Fibroblast of mammary gland (primary cell): ENCODE measurements around the gene INHBA.

ENCODE experiments used
- DNase-seq: peaks from one replicate; pipeline ENCODE4 v3.0.0-alpha.2; 2010; ENCODE audit warnings: low read depth
- H3K4me3 ChIP-seq: 2 replicates; pipeline ENCODE4 v1.5.1; 2011; ENCODE audit warnings: low read depth, mild to moderate bottlenecking, low read length, moderate library complexity; ENCODE audit not compliant: control insufficient read depth
- TF ChIP-seq, protein P1 (sequence below): conservative IDR thresholded peaks from 2 replicates; pipeline ENCODE4 v1.5.1; 2011; ENCODE audit warnings: low read depth, low read length, inconsistent platforms; ENCODE audit not compliant: control insufficient read depth, insufficient read depth

The INHBA gene

DNA sequence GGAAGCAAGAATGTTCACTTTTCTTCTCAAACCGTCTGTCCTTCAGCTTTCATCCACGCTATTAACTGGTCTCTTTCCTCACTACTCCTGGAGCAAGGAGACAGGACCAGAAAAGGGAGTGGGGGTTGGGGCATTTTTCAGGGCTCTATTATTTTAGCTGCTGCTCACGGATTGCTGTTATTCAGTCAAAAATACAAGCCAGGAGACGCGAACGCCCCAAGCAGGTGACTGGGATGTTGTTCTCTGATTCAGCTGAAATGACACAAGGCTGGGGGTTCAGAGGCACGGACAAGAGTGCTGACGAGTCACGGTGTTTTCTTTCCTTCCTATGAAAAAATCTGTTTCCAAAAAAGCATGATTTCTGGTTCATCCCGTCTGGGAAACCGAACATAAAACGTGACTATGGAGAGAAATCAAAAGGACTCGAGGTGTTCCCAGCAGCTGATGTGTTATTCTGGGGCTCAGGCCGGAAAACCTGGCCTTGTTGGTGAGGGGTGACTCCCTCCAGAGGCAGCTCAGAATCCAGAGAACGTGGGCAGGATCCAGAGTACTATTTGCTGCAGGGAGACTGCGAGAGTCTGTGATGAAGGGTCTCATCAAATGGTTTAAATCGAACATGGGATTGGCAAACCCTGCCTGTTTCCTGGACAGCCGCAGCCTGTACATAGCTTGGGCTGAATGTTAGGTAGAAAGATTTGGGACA, 3.5 kb upstream of the INHBA start:
- no peak overlapping the region for H3K4me3 ChIP-seq
- TF ChIP-seq, protein P1, sequence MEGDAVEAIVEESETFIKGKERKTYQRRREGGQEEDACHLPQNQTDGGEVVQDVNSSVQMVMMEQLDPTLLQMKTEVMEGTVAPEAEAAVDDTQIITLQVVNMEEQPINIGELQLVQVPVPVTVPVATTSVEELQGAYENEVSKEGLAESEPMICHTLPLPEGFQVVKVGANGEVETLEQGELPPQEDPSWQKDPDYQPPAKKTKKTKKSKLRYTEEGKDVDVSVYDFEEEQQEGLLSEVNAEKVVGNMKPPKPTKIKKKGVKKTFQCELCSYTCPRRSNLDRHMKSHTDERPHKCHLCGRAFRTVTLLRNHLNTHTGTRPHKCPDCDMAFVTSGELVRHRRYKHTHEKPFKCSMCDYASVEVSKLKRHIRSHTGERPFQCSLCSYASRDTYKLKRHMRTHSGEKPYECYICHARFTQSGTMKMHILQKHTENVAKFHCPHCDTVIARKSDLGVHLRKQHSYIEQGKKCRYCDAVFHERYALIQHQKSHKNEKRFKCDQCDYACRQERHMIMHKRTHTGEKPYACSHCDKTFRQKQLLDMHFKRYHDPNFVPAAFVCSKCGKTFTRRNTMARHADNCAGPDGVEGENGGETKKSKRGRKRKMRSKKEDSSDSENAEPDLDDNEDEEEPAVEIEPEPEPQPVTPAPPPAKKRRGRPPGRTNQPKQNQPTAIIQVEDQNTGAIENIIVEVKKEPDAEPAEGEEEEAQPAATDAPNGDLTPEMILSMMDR, result no peak
- DNase-seq, result no peak

DNA sequence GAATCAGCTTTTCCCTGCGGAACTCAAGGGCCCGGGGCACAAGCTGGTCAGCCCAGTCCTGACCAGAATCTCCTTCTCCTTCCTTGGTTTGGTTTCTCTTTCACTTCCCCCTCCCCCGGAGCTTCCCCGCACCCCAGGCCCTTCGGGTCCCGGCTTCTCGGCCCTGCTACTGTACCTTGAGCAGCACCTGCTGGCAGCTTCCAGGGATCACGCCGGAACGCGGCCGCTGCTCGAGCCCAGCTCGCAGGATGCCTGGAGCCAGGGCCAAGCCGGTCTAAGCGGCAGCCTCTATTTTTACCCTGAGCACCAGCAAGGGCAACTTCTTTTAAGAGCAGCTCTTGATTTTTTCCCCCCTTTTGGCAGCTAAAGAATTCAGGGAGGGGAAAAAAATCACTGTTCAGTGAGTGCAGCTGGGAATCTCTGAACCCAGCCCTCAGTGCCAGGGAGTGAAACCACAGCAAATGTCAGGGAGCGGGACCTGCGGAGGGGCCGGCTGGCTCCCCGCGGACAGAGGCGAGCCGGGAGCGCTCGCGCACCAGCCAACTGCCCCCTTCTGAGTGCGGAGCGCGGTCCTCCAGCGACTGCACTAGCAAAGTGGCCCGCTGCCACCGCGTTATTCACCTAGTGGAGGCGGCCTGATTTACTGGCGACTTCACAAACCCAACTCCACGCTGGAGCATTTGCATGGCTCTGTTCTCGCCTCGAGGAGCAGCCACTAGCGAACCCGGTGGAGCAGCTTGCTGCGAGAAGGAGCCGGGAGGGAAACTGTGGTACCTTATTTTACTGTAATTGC, 2.4 kb upstream of the INHBA start:
- H3K4me3 ChIP-seq, result peak overlapping the region; percentile 57
- peak; percentile 88 for DNase-seq

DNA sequence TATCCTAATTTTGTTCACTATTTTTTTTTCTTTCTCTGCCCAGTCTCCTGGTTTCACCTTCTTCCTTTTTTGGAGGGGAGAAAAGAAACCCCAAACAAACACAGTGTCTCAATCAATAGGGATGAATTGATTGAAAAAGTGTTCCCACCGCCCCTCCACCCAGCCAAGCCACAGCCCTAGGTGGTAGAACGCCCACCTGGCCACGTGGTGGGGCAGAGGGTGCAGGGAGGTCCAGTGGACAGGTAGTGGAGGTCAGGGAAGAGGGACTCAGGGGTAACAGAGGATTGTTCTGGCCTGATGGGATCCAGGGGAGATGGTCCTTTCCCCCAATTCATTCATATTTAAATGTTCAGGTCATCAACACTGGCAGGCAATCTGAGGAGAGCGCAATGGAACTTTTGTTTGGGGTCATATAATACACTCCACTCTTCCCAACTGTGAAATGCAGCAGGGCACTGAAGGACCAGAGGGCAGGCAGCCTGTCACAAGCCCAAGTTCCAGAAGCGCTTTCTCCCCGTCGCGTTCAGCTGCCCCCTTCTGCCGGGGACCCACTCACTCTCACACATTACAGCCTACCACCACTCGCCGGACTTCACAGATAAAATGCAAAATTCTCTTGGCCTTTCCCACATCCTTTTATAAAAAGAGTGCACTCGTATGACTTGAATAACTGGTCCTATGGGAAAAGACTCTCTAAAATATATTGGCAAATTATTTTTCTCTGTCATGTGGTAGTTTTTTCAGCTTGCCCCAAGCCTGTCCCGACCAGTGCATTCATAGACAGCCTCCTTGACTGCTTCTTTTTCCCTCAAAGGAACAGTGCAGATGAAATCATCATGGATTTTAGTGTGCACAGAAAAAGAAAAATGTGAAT, 1.6 kb downstream of the INHBA start:
- peak overlapping the region; percentile 81 for H3K4me3 ChIP-seq
- TF ChIP-seq, protein P1, result no peak
- DNase-seq, result no peak

More for the DNA sequence above, 2.4 kb upstream of the INHBA start:
- TF ChIP-seq, protein P1, result peak; percentile 71

DNA sequence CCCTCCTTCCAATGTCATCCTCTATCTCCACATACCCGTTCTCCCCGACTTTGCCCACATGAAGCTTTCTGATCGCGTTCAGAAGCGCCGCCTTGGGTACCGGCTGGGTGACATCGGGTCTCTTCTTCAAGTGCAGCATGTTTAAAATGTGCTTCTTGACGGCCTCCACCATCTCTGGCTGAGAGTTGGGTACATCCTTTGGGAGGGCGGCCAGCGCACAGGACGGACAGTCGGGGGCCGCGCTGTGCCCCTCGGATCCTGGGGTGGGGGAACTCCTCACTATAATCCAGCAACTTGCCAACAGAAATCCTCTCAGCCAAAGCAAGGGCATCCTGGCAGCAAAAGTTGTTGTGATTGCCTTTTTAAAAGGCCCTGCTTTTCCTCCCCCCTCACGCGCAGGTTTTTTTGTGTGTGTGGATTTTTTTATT, 2.8 kb downstream of the INHBA start:
- TF ChIP-seq, protein P1, result no peak
- H3K4me3 ChIP-seq, result peak overlapping the region; percentile 81
- DNase-seq, result no peak

DNA sequence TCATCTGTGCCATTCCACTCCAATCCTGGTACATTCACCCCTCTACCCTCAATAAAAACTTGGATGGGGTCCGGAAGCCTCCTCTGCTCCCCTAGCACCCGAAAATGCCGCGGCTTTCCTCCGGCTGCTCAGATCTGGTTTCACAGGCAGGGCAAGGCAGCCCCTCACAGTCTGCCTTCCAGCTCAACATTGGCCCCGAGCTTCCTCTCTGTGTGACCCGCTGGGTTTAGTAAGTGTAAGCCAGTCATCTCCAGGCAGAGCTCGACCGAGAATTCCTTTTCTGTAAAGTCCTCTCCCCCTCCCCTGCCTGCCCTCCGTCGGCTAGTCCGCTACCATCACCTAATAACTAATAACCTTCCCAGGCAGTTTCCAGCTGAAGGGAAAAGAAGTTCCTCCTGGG, 3.4 kb downstream of the INHBA start:
- peak overlapping the region; percentile 81 for H3K4me3 ChIP-seq
- TF ChIP-seq, protein P1, result no peak
- DNase-seq, result peak; percentile 51

DNA sequence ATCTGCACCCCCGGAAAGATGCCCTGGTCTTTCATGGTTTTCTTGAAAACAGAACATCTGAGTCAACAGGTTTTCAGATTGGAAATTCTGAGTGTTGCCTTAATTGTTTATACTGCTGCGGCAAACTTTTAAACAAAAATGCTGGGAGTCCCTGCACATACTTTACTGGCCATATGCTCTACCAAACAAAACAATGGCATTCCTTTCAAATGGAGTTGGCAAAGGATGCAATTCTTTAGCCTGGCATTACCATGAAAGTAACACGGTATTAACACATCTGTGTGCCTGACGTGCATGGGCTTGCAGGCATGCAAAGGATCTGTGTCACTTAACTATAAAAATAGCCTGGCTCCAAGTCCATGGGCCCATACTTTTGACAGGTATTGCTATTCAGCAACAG, 4.2 kb downstream of the INHBA start:
- peak overlapping the region; percentile 81 for H3K4me3 ChIP-seq
- DNase-seq, result peak; percentile 45
- TF ChIP-seq, protein P1, result no peak
